Kidney (tissue), 14 donors: ENCODE results near the gene MORC1. TPM values are rescaled to one million over a fixed set of nuclear protein-coding genes. Genes with fewer than 3 reads are reported as not detected.

Source experiments
- DNase-seq, 5 donors: peaks; one replicate each; pipeline ENCODE4 v3.0.0-alpha.2; 2013 to 2020
- FAIRE-seq: peaks from 2 replicates; lab custom pipeline; 2012; peaks lifted over from hg19 to GRCh38; lab: Jason Lieb, UNC
- H3K27ac ChIP-seq, 2 donors: one replicate each; pipeline ENCODE4 v1.7.0; 2013; ENCODE audit warnings: low read depth in 2 of 2, low read length in 2 of 2, inconsistent platforms in 1 of 2
- H3K27me3 ChIP-seq: one replicate; pipeline ENCODE4 v1.7.1; 2013; ENCODE audit warnings: low read length, inconsistent platforms; ENCODE audit not compliant: control insufficient read depth, insufficient read depth
- H3K36me3 ChIP-seq, 3 donors: one replicate each; pipeline versions ENCODE4 v1.7.0 to v1.7.1; 2013; ENCODE audit warnings: low read length in 3 of 3, control low read depth in 1 of 3, inconsistent platforms in 1 of 3; ENCODE audit not compliant: insufficient read depth in 3 of 3, control insufficient read depth in 2 of 3
- H3K4me1 ChIP-seq, 3 donors: one replicate each; pipeline versions ENCODE4 v1.7.0 to v1.7.1; 2013; ENCODE audit warnings: low read length in 3 of 3, inconsistent platforms in 1 of 3, low read depth in 1 of 3; ENCODE audit not compliant: control insufficient read depth in 2 of 3, insufficient read depth in 2 of 3
- H3K4me3 ChIP-seq, 3 donors: one replicate each; pipeline versions ENCODE4 v1.7.0 to v1.8.1; 2013; ENCODE audit warnings: low read length in 3 of 3, control low read depth in 1 of 3, inconsistent platforms in 1 of 3
- H3K9ac ChIP-seq, 3 donors: one replicate each; pipeline versions ENCODE4 v1.7.0 to v1.7.1; 2013; ENCODE audit warnings: low read length in 3 of 3, control low read depth in 1 of 3, inconsistent platforms in 1 of 3
- H3K9me3 ChIP-seq, 3 donors: one replicate each; pipeline versions ENCODE4 v1.7.0 to v1.7.1; 2013; ENCODE audit warnings: low read length in 3 of 3, control low read depth in 1 of 3, inconsistent platforms in 1 of 3; ENCODE audit not compliant: control insufficient read depth in 2 of 3, insufficient read depth in 1 of 3
- CTCF ChIP-seq: IDR thresholded peaks from 3 replicates; pipeline ENCODE4 v1.5.1; 2012; ENCODE audit warnings: mild to moderate bottlenecking, moderate library complexity, borderline replicate concordance; ENCODE audit not compliant: insufficient read depth; ENCODE audit errors: extremely low read depth
- intact Hi-C: fragments of 100-400 bp; cut with DNase I; formaldehyde crosslinking; loops from one replicate; pipeline ENCODE4 v1.11.1; 2022
- polyA plus RNA-seq: library from polyadenylated mRNA; stranded (reverse); fragments of 350-450 nt; fragmentation: Illumina TruSeq; extraction: RNeasy Lipid Tissue Mini Kit (QIAGEN cat#74804); gene quantifications from one replicate; pipeline ENCODE4 v1.2.3, GENCODE V29; 2014; ENCODE audit warnings: low read depth, low replicate concordance; ENCODE audit not compliant: insufficient read depth
- total RNA-seq: library from RNA; stranded (reverse); fragmentation: NEBNext Ultra II Directional; extraction: Animal tissue kit (Norgen Biotek cat#: 25700); gene quantifications from one replicate; pipeline ENCODE4 v1.2.1, GENCODE V29; 2021
- donor health status: control.
- donor health status: control.
- donor health status: control.
- donor health status: control.
- donor health status: control.
- donor health status: DM: yes; HTN: yes; CAD: no.
- donor health status: Normal renal cell carcinoma (clear cell type).

Gene MORC1
- total and polyA plus RNA-seq, 2 donors from 2014 or later: 0.06 TPM; not detected in 1

GRCh38 chr3:109033000-109033660 lies 84.8 kb downstream of the MORC1 start:
- intact Hi-C loops: no loop called here
- Histone ChIP-seq H3K27ac (no peak overlapping the region), H3K27me3 (no peaks in the 10 kb centered on the region), H3K9me3 (no peaks in the 10 kb centered on the region), H3K4me1 (no peaks in the 10 kb centered on the region), H3K9ac (no peak overlapping the region), H3K4me3 (no peak overlapping the region), H3K36me3 (no peaks in the 10 kb centered on the region)
- FAIRE-seq: no peak
- no peak for TF ChIP-seq CTCF
- DNase-seq: no peak

DNA sequence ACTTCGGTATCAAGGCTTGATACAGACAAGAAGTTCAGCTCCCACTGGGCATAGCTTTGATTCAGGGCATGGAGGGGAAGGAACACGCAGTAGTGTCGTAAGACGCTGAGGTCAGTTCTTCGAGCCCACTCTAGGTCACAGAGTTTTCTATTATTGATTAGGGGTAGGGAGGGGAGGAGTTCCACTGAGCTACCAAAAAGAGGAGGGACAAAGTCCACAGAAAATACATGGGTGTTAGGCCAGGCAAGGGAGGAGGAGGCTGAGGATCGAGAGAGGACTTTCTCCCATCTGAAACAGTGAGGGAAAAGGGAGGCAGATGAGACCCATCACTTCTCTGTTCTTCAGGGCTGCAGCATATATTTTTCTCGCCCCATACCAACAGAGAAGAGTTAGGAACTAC lies 89.2 kb downstream of the MORC1 start:
- DNase-seq (no peak), FAIRE-seq (no peak)
- no peak overlapping the region for H3K4me3 ChIP-seq
- intact Hi-C loops: no loop called here
- H3K9me3 ChIP-seq: no peaks in the 10 kb centered on the region
- no peak for TF ChIP-seq CTCF
- no peaks in the 10 kb centered on the region for H3K36me3 ChIP-seq
- H3K27ac ChIP-seq: no peak overlapping the region
- no peaks in the 10 kb centered on the region for H3K27me3 ChIP-seq
- no peak overlapping the region for H3K9ac ChIP-seq
- H3K4me1 ChIP-seq: no peaks in the 10 kb centered on the region

GRCh38 chr3:109026821-109027220 lies 91.1 kb downstream of the MORC1 start:
- FAIRE-seq (no peak), DNase-seq (no peak)
- no peak overlapping the region for H3K4me3 ChIP-seq
- no peak for TF ChIP-seq CTCF
- H3K27me3 ChIP-seq: no peaks in the 10 kb centered on the region
- H3K36me3 ChIP-seq: no peaks in the 10 kb centered on the region
- no peak overlapping the region for H3K27ac ChIP-seq
- intact Hi-C loops: no loop called here
- H3K4me1 ChIP-seq: no peaks in the 10 kb centered on the region
- no peaks in the 10 kb centered on the region for H3K9me3 ChIP-seq
- no peak overlapping the region for H3K9ac ChIP-seq

DNA sequence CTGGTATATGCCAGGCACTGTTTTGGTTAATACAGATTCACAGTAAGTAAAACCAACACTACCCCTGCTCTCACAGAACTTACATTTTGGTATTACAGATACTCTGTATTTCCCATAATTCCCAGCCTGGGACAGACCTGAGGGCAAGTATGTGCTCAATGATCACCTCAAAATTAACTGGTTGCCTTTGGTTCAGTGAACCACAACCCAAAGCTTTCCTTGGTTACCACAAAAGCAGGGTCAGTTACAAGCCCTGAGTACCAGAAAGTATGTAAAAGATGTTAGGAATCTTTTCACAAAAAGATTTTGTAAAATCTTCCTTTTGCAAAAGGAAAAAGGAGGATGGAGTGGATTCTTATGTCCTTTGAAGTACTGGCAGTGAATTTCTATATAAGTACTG lies 92.0 kb downstream of the MORC1 start:
- H3K9me3 ChIP-seq: no peaks in the 10 kb centered on the region
- no peak for FAIRE-seq
- H3K9ac ChIP-seq: no peak overlapping the region
- no peak overlapping the region for H3K27ac ChIP-seq
- no peak for DNase-seq
- H3K4me3 ChIP-seq: no peak overlapping the region
- H3K27me3 ChIP-seq: no peaks in the 10 kb centered on the region
- H3K36me3 ChIP-seq: no peaks in the 10 kb centered on the region
- intact Hi-C loops: no loop called here
- H3K4me1 ChIP-seq: no peaks in the 10 kb centered on the region
- no peak for TF ChIP-seq CTCF
